Cardiac fibroblast (primary cell): Measurements from ENCODE around the gene GPC1.

Experiments
- DNase-seq, 2 donors: peaks; one replicate each; pipeline versions ENCODE4 v3.0.0 to v3.0.0-alpha.2; 2010; ENCODE audit warnings: low read depth in 2 of 2
- H3K4me3 ChIP-seq, 2 donors: replicated peaks in 1 of 2; 1 replicate in 1 of 2; 2 replicates in 1 of 2; pipeline ENCODE4 v1.5.1; 2011; ENCODE audit warnings: low read depth in 2 of 2, low read length in 2 of 2, mild to moderate bottlenecking in 2 of 2, moderate library complexity in 1 of 2
- TF ChIP-seq, protein P1 (sequence below): IDR thresholded peaks from one replicate; pipeline ENCODE4 v1.5.1; 2011; ENCODE audit warnings: low read depth, mild to moderate bottlenecking, low read length, inconsistent platforms

The GPC1 gene

DNA sequence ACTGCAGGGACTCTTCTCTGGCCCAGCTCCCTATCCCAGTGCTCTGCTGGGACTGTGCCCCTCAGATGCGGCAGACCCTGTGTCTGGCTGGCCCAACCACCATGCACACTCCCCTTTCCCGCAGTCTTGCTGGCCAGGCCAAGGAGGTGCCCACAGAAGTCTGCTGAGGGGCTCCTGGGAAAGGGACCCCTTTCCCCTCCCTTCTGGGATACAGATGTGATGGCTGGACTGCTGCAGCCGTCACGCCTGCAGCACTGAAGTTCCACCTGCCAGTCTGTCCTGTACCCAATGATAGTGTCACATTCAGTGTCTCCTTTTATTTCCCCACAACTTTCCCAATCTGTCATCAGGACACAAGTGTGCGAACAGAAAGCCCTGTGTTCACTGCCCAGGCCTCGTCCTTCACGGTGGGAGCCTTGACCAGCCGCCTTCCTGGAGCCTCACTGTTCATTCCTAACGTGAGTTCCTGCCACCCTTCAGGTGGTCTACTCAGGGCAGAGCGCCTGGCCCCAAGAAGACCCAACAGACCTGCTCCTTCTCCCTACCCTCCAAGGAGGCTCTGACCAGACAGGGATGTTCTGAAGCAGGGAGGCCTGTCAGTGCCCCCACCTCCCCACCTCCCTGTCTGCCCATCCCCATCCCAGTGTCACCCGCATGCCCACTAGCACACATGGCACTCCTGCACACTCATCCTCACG, 75.2 kb downstream of the GPC1 start:
- TF ChIP-seq, protein P1, sequence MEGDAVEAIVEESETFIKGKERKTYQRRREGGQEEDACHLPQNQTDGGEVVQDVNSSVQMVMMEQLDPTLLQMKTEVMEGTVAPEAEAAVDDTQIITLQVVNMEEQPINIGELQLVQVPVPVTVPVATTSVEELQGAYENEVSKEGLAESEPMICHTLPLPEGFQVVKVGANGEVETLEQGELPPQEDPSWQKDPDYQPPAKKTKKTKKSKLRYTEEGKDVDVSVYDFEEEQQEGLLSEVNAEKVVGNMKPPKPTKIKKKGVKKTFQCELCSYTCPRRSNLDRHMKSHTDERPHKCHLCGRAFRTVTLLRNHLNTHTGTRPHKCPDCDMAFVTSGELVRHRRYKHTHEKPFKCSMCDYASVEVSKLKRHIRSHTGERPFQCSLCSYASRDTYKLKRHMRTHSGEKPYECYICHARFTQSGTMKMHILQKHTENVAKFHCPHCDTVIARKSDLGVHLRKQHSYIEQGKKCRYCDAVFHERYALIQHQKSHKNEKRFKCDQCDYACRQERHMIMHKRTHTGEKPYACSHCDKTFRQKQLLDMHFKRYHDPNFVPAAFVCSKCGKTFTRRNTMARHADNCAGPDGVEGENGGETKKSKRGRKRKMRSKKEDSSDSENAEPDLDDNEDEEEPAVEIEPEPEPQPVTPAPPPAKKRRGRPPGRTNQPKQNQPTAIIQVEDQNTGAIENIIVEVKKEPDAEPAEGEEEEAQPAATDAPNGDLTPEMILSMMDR = no peak
- DNase-seq = no peak

DNA sequence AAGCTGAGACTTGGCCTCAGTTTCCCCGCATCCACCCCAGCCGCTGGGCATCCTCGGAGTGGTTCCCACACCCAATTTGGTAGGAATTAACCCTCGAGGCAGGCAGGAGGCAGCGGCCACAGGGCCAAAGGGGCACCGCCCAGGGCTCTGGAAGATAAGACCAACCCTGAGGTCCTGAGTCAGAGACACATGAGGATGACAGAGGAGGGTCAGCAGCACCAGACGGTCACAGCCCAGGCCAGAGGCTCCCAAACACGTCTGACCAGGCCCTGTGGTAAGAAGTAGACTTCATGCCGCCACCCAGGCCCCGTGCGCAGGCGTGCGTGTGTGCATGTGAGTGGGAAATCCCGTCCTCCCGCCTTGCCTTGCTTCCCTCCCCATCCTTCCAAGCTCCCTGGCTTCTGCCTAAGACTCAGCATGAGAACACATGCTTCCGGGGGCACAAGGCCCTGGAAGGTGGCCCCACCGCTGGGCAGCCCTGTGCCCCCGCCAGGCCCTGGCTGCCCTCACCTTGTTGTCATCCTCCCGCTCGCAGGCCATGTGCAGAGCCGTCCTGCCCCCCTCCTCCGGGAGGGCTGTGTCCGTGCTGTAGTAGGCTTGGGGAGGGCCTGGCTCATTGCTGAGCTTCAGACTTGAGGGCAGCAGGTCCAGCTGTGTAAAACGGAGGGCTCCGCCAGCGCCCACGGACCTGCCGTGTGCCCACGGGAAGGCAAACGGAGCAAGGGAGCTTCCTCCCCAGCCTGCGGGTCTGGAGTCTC, 76.1 kb downstream of the GPC1 start:
- H3K4me3 ChIP-seq = no peak overlapping the region
- DNase-seq = no peak

More for the DNA sequence above, 75.2 kb downstream of the GPC1 start:
- no peak overlapping the region for H3K4me3 ChIP-seq

DNA sequence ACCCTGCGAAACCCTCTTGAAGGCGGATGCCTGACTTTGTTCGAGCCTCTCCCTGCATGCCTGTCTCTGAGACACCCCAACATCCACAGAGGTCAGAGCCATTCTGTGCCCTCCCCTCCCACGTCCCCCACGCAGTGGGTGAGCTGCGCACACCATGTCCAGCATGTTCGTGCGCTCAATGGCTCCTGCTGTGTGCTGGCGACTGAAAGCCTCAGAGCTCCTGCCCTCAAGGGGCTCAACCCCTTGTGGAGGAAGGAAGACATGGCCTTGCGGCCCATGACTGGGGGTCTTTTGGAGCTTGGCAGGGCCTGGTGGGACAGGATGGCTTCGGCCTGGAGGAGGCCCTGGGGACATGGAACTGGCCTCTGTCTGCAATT, 76.6 kb downstream of the GPC1 start:
- no peak for DNase-seq
- H3K4me3 ChIP-seq = no peak overlapping the region
- TF ChIP-seq, protein P1 = no peak

More for the DNA sequence above, 76.1 kb downstream of the GPC1 start:
- TF ChIP-seq, protein P1 = no peak

- DNase-seq = no peak
- no peak overlapping the region for H3K4me3 ChIP-seq
- TF ChIP-seq, protein P1 = no peak
Observed at GRCh38 chr2:240512666-240513535, 77.4 kb downstream of the GPC1 start.

GRCh38 chr2:240513549-240514287, 78.3 kb downstream of the GPC1 start:
- H3K4me3 ChIP-seq = no peak overlapping the region
- TF ChIP-seq, protein P1 = peak; percentile 98
- DNase-seq = peak; percentile 85 to 91

DNA sequence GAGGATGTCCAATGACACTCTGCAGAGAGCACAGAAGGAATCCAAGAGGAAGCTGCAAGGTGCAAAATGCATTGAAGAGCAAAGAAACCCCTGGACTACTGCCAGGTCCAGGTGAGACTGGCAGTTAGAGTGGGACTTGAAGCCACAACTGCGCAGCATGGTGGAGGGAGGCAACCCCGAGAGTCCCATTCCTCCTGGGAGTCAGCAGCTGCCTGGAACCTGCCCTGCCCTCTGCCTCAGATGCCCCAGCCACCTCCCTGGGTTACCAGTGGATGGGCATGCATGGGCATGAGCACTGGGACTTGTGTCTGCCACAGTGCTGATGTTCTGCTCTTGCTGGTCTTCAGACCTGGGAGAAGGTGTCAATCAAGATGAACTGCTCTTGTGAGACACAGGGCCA, 79.2 kb downstream of the GPC1 start:
- TF ChIP-seq, protein P1 = no peak
- no peak overlapping the region for H3K4me3 ChIP-seq
- no peak for DNase-seq
